ENCODE results near the gene SUPT20HL2.

- TF ChIP-seq, protein P1, sequence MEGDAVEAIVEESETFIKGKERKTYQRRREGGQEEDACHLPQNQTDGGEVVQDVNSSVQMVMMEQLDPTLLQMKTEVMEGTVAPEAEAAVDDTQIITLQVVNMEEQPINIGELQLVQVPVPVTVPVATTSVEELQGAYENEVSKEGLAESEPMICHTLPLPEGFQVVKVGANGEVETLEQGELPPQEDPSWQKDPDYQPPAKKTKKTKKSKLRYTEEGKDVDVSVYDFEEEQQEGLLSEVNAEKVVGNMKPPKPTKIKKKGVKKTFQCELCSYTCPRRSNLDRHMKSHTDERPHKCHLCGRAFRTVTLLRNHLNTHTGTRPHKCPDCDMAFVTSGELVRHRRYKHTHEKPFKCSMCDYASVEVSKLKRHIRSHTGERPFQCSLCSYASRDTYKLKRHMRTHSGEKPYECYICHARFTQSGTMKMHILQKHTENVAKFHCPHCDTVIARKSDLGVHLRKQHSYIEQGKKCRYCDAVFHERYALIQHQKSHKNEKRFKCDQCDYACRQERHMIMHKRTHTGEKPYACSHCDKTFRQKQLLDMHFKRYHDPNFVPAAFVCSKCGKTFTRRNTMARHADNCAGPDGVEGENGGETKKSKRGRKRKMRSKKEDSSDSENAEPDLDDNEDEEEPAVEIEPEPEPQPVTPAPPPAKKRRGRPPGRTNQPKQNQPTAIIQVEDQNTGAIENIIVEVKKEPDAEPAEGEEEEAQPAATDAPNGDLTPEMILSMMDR (conservative IDR thresholded peaks at IDR 0.05; ENCODE audit: low read depth, low read length), result no peak
- no peak for TF ChIP-seq EZH2 (IDR thresholded peaks at IDR 0.05; ENCODE audit: low read length, unreplicated experiment)
Observed at GRCh38 chrX:24305905-24306304, 8.0 kb downstream of the SUPT20HL2 start.

All from PC-3 (cell line).